CD4-positive, alpha-beta T cell treated with Interferon gamma for 1 hour (primary cell): ENCODE data around the gene ANGPTL8.

ENCODE experiments used
- DNase-seq: peaks from one replicate; pipeline ENCODE4 v3.0.0-alpha.2; 2020

ANGPTL8 gene

GRCh38 chr19:11239377-11240000, at the start of gene ANGPTL8:
TSS of gene ANGPTL8 (plus strand) at chr19:11239619. CDS start at chr19:11239638, 19 bp downstream.
- DNase-seq: no peak

GRCh38 chr19:11190501-11190900, 48.9 kb upstream of the ANGPTL8 start:
- DNase-seq: no peak

- peak; percentile 22 for DNase-seq
These were observed 48.1 kb upstream of the ANGPTL8 start for GRCh38 chr19:11191273-11191755.

DNA sequence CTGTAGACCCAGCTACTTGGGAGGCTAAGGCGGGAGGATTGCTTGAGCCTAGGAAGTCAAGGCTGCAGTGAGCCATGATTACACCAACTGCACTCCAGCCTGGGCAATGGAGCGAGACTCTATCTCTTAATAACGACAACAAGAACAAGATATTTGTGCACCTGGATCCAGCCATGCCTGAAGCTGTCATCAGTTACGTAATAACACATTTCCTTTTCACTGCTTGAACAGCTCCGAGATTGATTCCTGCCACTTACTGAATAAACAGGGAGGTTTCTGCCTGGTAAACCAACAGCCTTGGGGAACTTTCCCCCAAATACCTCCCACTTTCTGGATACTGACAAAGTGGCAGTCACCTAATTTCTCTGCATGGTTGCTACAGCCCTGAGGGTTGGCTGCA, 47.5 kb upstream of the ANGPTL8 start:
- no peak for DNase-seq

GRCh38 chr19:11192957-11193939, 46.2 kb upstream of the ANGPTL8 start:
- DNase-seq: no peak

DNA sequence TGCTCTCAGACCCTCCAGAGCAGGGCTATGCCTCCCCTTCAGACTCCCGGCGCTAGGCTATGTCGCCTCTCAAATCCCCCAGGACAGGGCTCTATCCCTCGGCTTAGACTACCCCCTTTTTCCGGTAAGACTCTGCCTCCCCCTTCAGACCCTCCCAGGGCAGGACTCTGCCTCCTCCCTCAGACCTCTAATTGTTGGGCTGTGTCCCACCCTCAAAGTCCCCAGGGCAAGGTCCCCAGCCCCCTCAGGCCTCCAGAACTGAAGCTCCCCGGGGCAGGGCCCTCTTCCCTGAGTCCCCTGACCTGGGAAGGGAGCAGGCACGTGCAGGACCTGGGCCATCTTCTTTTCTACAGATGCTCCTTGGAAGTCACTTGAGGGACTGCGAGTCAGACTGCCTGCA, 45.2 kb upstream of the ANGPTL8 start:
- no peak for DNase-seq

DNA sequence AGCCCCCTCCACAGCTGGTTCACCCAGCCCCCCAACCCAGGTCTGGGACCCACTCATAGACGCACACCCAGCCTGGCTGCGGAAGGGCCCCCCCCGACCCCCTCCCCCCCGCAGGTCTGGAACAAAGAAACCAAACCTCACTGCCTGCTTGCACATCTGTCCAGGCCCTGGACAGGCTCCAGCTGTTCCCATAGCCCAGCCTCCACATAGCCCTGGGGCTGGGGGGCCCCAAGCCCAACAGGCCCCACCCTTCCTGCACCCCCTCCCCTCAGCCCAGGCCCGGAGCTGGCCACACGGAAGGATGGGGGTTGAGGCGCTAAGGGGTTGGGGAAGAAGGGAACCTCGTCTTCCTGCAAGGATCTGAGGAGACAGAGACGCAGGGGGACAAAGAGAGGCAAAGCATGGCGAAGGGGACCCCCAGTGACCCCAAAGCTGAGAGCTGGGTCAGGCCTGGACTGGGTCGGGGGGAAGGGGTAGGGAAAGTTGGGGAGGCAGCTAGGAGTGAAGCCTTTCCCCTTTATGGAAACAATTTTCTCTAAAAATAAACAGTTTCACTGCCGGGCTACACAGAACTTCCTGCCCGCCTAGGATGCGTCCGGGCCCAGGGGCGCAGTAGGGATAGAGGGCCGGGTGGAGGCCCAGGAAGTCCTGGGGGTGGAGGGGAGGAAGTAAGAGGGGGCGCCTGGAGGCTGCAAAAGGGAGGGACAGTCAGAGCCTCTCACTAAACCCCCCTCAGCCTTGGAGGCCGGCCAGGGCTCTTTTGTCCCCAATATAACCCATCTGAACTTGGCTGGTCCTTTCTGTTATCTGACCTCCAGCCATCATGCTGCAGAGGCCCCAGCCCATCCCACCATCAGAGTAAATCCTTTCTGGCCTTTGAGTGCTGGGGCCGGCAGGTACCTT, 44.5 kb upstream of the ANGPTL8 start:
- DNase-seq: no peak

DNA sequence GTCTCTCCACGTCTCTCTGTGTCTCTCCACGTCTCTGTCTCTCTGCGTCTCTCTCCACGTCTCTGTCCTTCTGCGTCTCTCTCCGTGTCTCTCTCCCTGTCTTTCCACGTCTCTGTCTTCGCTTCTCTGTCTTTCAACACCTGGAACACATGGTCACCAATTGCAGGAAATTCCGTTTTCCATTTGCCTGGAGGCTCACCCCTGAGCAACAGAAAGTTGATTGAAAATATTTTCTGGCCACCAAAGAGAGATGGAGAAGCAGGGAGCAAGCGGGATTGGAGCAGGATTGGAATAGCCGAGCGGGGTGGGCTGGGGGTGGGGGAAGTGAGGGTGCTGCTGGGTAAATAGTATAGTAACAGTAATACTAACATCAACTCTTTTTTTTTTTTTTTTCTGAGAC, 43.7 kb upstream of the ANGPTL8 start:
- DNase-seq: no peak

GRCh38 chr19:11196406-11197287, 42.8 kb upstream of the ANGPTL8 start:
- no peak for DNase-seq

DNA sequence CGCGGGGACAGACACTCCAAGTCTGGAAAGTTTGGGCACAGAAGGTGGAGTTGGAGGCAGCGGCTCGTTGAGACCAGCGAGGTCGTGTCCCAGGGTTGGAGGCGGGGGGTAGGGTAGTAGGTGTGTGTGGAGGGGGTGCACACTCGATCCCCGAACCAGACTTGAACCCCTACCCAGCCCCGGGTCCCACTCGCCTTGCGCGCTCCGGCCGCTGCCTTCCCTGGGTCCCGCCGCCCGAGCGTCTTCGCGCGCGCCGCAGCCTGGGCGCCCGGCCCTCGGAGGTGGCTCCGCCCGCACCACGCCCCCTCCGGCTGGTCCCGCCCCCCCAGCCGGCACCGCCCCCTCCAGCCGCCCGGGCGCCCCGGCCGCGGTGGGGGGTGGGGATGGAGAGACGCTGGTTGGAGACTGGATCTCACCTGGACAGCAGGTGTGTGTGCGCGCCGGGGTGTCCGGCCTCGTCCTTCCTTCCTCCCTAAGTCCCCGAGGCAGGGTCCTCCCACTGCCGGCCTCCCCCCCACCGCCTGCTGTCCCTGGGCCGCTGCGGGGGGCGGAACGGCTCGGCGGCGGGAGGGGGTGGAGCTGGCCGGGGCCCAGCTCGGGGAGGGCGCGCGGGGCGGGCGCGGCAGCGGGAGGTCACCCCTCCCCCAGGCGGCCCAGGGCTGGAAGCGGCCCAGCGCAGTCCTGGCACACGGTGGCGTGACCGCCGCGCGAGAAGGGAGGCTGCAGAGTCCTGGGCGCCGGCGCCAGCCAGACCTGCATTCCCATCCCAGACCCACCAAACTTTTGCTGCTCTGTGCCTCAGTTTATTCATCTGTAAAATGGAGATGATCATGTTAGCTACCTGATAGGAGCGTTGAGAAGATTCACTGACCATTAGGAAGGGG, 41.9 kb upstream of the ANGPTL8 start, which contains the start of gene KANK2:
Gene KANK2, minus strand, starts transcription at position 255 of the 884 bp plus-strand sequence. CDS start 3,034 bp downstream, outside the sequence.
- DNase-seq: peak; percentile 67

GRCh38 chr19:11198175-11198534, 41.3 kb upstream of the ANGPTL8 start:
- DNase-seq: no peak

- DNase-seq: no peak
These were observed 40.5 kb upstream of the ANGPTL8 start for GRCh38 chr19:11198769-11199424.

DNA sequence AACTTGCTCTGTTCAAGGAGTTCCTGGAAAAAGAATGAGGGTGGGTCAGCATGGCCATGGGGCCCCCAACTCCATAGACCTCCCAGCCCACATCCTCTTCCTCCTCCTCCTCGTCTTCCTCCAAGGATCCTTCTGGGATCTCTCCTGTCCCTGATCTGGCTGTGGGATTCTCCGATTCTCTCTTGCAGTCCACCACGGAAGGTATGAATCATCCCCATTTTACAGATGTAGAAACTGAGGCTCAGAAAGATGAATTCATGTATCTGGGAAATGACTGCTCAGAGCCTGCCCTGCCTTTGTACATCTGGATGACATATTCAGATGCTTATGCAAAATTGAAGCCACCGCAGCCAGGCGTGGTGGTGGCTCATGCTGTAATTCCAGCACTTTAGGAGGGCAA, 39.9 kb upstream of the ANGPTL8 start:
- DNase-seq: no peak

DNA sequence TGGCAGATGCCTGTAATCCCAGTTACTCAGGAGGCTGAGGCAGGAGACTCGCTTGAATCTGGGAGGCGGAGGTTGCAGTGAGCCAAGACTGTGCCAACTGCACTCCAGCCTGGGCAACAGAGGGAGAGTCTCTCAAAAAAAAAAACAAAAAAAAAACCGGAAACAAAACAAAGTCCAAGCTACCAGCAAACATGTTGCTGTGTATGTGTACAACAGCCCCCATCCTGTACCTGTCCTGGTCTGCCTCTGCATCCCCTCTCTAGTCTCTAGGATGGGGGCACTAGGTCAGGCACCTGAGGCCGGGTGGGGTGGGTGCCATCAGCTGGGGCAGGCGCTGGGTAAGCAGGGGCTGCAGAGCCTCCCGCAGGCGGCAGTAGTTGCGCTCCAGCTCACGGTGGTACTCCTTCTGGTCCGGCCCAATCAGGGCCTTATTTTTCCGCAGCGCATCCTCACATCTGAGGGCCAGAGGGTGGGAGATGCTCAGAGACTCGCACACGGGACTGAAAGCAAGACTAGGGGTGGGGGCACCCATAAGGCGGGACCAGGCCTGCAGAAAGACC, 39.3 kb upstream of the ANGPTL8 start:
- no peak for DNase-seq

- no peak for DNase-seq
These were observed 38.5 kb upstream of the ANGPTL8 start for GRCh38 chr19:11200931-11201330.

GRCh38 chr19:11201791-11202190, 37.6 kb upstream of the ANGPTL8 start:
- DNase-seq: no peak

DNA sequence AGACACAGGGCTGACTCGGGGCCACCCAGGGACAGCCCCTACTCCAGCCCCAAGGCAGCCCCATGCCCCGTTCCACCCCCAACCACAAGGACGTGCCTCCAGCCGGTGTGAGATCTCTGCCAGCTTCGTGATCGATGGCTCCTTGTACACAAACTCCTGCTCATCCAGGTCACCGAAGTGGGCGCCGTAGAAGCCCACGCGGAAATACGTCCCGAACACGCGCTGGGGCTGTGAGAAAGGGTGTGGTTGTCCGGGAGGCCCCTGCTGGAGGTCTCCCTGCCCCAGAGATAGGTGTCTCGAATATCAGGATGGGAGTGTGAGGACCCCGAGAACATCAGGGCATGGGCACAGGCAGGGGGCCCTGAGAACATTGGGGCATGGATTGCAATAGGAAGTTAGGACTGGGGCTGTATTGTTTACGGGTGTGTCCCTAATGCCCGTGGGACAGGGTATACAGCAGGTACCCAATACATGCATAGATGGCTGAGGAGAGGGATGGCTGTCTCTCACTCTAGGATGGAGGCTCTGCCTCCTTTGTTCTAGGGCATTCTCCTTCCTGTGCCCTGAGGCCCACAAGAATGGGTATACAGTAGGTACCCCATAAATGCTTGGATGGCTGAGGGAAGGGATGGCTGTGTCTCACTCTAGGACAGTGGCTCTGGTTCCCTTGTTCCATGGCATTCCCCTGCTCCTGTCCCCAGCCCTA, 36.8 kb upstream of the ANGPTL8 start:
- DNase-seq: no peak

DNA sequence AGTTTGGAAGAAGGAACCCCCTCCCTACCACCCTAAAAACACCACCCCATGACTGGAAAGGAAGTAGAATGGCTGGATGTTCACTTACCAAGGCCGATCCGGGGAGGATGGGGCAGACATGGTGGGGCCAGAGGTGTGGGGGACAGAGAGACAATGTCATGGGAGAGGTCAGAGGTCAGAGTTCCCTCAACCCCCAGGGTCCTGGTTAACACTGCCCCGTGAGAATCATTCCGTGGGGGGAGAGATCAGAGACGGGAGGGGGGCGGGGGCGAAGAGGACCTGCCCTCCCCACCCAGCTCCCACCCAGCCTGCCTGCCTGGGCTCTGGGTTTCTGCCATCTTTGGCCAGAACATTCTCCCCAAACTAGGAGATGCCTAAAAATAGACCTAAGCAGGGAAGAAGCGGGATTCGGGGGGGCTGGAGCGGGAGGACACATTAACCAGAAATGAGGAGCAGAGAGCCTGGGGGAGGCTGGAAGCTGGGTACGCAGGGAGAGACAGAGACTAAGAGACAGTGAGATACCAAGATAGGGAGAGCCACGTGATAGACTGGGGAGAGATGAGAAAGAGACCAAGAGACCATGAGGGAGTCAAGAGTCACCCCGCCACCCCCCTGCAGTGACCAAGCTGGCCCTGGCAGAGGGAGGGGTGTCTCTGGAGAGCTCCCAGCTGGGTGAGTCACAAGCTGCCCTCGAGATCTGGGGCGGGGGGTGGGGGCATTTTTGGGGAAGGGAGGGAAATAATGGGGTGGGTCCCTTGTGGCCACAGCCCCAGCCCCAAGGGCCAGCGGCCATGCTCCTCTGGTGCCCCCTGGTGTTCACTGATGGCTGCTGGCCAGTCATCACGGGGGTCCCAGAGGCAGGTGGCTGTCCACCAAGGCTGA, 36.0 kb upstream of the ANGPTL8 start:
- DNase-seq: peak; percentile 27
